DOHH2 (cell line): Measurements from ENCODE around the gene EDEM2.
"Not testable (repeated sequence)": the region's sequence is repeated elsewhere in the genome, so short reads cannot be mapped to it uniquely, and the experiment has no call there.

ENCODE experiments used
- H3F3A ChIP-seq: fragments of 200-600 bp; sonication (generic), shearing (Covaris generic); 2 replicates; pipeline ENCODE4 v1.6.0; 2016; ENCODE audit warnings: antibody characterized with exemption, mild to moderate bottlenecking; ENCODE audit not compliant: control insufficient read depth, insufficient read depth
- H3K27ac ChIP-seq: fragments of 200-600 bp; sonication (generic); 2 replicates; pipeline ENCODE4 v1.5.1; 2014; ENCODE audit warnings: low read depth, mild to moderate bottlenecking, low read length, moderate library complexity
- H3K27me3 ChIP-seq: fragments of 200-600 bp; sonication (generic); 2 replicates; pipeline ENCODE4 v1.6.1; 2014; ENCODE audit warnings: mild to moderate bottlenecking, low read length, mixed read lengths; ENCODE audit not compliant: control insufficient read depth
- H3K36me3 ChIP-seq: fragments of 200-600 bp; sonication (generic); 2 replicates; pipeline ENCODE4 v1.6.1; 2014; ENCODE audit warnings: mild to moderate bottlenecking, low read length, moderate library complexity, mixed read lengths; ENCODE audit not compliant: control insufficient read depth
- H3K4me1 ChIP-seq: fragments of 200-600 bp; sonication (generic); 2 replicates; pipeline ENCODE4 v1.6.1; 2014; ENCODE audit warnings: mild to moderate bottlenecking, low read length, mixed read lengths; ENCODE audit not compliant: control insufficient read depth
- H3K4me2 ChIP-seq: fragments of 200-600 bp; sonication (generic); 2 replicates; pipeline ENCODE4 v1.6.0; 2014; ENCODE audit warnings: mild to moderate bottlenecking, low read length, moderate library complexity
- H3K4me3 ChIP-seq: fragments of 200-600 bp; sonication (generic); 2 replicates; pipeline ENCODE4 v1.5.1; 2014; ENCODE audit warnings: mild to moderate bottlenecking, low read length, mixed read lengths
- H3K79me2 ChIP-seq: fragments of 200-600 bp; sonication (generic); 2 replicates; pipeline ENCODE4 v1.6.1; 2014; ENCODE audit warnings: mild to moderate bottlenecking, low read length, mixed read lengths; ENCODE audit not compliant: control insufficient read depth
- H3K9me2 ChIP-seq: fragments of 200-600 bp; sonication (generic); replicated peaks from 2 replicates; pipeline ENCODE4 v1.6.1; 2014; ENCODE audit warnings: mild to moderate bottlenecking, low read length, mixed read lengths; ENCODE audit not compliant: control insufficient read depth
- H3K9me3 ChIP-seq: fragments of 200-600 bp; sonication (generic); 2 replicates; pipeline ENCODE4 v1.6.1; 2014; ENCODE audit warnings: antibody characterized with exemption, low read length, mixed read lengths; ENCODE audit not compliant: control insufficient read depth, insufficient read depth
- H4K20me1 ChIP-seq: fragments of 200-600 bp; sonication (generic); 2 replicates; pipeline ENCODE4 v1.6.0; 2014; ENCODE audit warnings: low read depth, mild to moderate bottlenecking, antibody characterized with exemption, low read length, moderate library complexity; ENCODE audit not compliant: control insufficient read depth, insufficient read depth
- CTCF ChIP-seq: fragments of 200-600 bp; sonication (generic); IDR thresholded peaks from one replicate; pipeline ENCODE4 v1.5.1; 2014; ENCODE audit warnings: antibody characterized with exemption, mild to moderate bottlenecking, low read depth, low read length; ENCODE audit not compliant: poor library complexity, severe bottlenecking
- EZH2phosphoT487 ChIP-seq: fragments of 200-600 bp; sonication (generic); IDR thresholded peaks from 2 replicates; pipeline ENCODE4 v1.6.1; 2017; ENCODE audit warnings: borderline replicate concordance, mild to moderate bottlenecking, antibody characterized with exemption, low read length, moderate library complexity, mixed read lengths

EDEM2 gene

GRCh38 chr20:35187584-35188190, 40.6 kb upstream of the EDEM2 start:
- H3K36me3 ChIP-seq, result no peaks in the 10 kb centered on the region
- H3K9me2 ChIP-seq, result no peaks in the 10 kb centered on the region
- no peak overlapping the region for H3K4me2 ChIP-seq
- H3K27ac ChIP-seq, result no peak overlapping the region
- H4K20me1 ChIP-seq, result no peaks in the 10 kb centered on the region
- no peaks in the 10 kb centered on the region for H3K9me3 ChIP-seq
- no peaks in the 10 kb centered on the region for H3K4me1 ChIP-seq
- TF ChIP-seq EZH2phosphoT487 (no peak), CTCF (no peak)
- peaks cover 8% of the 10 kb centered on the region for H3K27me3 ChIP-seq
- no peaks in the 10 kb centered on the region for H3K79me2 ChIP-seq
- H3K4me3 ChIP-seq, result no peak overlapping the region
- no peaks in the 10 kb centered on the region for H3F3A ChIP-seq

GRCh38 chr20:35186691-35187289, 39.7 kb upstream of the EDEM2 start:
- H4K20me1 ChIP-seq, H3K36me3 ChIP-seq, H3K9me2 ChIP-seq, H3K4me1 ChIP-seq, H3K4me2 ChIP-seq, H3K9me3 ChIP-seq, H3K79me2 ChIP-seq, H3F3A ChIP-seq, H3K4me3 ChIP-seq, H3K27ac ChIP-seq: not testable (repeated sequence)
- peaks cover 10% of the 10 kb centered on the region for H3K27me3 ChIP-seq

- no peaks in the 10 kb centered on the region for H3K9me2 ChIP-seq
- H3K4me1 ChIP-seq, result no peaks in the 10 kb centered on the region
- H3K79me2 ChIP-seq, result no peaks in the 10 kb centered on the region
- H3K27me3 ChIP-seq, result peaks cover 4% of the 10 kb centered on the region; the same call in 1 of the 2 replicates
- no peaks in the 10 kb centered on the region for H3K36me3 ChIP-seq
- no peaks in the 10 kb centered on the region for H3K9me3 ChIP-seq
- H3F3A ChIP-seq, result no peaks in the 10 kb centered on the region
- TF ChIP-seq CTCF (no peak), EZH2phosphoT487 (no peak)
- H3K4me3 ChIP-seq, result no peak overlapping the region
- H4K20me1 ChIP-seq, result no peaks in the 10 kb centered on the region
- no peak overlapping the region for H3K4me2 ChIP-seq
- no peak overlapping the region for H3K27ac ChIP-seq
These were observed 34.6 kb upstream of the EDEM2 start for GRCh38 chr20:35181731-35182130.

- Histone ChIP-seq H3K27ac (no peak overlapping the region), H3K36me3 (no peaks in the 10 kb centered on the region)
These were observed 33.1 kb upstream of the EDEM2 start for GRCh38 chr20:35180266-35180665.

More at GRCh38 chr20:35180266-35180665, 33.1 kb upstream of the EDEM2 start:
- no peaks in the 10 kb centered on the region for H4K20me1 ChIP-seq
- no peaks in the 10 kb centered on the region for H3K79me2 ChIP-seq
- TF ChIP-seq CTCF (no peak), EZH2phosphoT487 (no peak)
- peaks cover 4% of the 10 kb centered on the region; the same call in 1 of the 2 replicates for H3K27me3 ChIP-seq
- no peaks in the 10 kb centered on the region for H3K9me3 ChIP-seq
- no peaks in the 10 kb centered on the region for H3K4me1 ChIP-seq
- H3K9me2 ChIP-seq, result no peaks in the 10 kb centered on the region
- H3F3A ChIP-seq, result no peaks in the 10 kb centered on the region
- no peak overlapping the region for H3K4me2 ChIP-seq
- H3K4me3 ChIP-seq, result no peak overlapping the region
